Transverse colon (tissue), 4 donors: ENCODE measurements around the gene NAT16. TPM values are rescaled to one million over a fixed set of nuclear protein-coding genes. Genes with fewer than 3 reads are reported as not detected.

ENCODE experiments used
- DNase-seq: peaks from one replicate; pipeline ENCODE4 v3.0.0-alpha.2; 2019
- H3K27ac ChIP-seq, 4 donors: fragments of 200-600 bp; sonication (generic); 2 replicates each; pipeline ENCODE4 v1.5.1; 2016 to 2018; ENCODE audit warnings: inconsistent platforms in 4 of 4
- H3K27me3 ChIP-seq: fragments of 200-600 bp; sonication (generic); 2 replicates; pipeline ENCODE4 v1.5.1; 2017; ENCODE audit warnings: inconsistent platforms
- H3K36me3 ChIP-seq, 4 donors: fragments of 200-600 bp; sonication (generic); 2 replicates each; pipeline ENCODE4 v1.5.1; 2017 to 2019; ENCODE audit warnings: inconsistent platforms in 4 of 4
- H3K4me1 ChIP-seq, 4 donors: fragments of 200-600 bp; sonication (generic); 2 replicates each; pipeline ENCODE4 v1.5.1; 2017 to 2020; ENCODE audit warnings: inconsistent platforms in 4 of 4
- H3K4me3 ChIP-seq, 4 donors: fragments of 200-600 bp; sonication (generic); 1 replicate in 1 of 4; 2 replicates in 3 of 4; pipeline versions ENCODE4 v1.5.1 to v1.6.1; 2017 to 2019; ENCODE audit warnings: inconsistent platforms in 4 of 4
- H3K9me3 ChIP-seq, 2 donors: fragments of 200-600 bp; sonication (generic); 2 replicates each; pipeline ENCODE4 v1.5.1; 2017 to 2019; ENCODE audit warnings: inconsistent platforms in 2 of 2
- EP300 ChIP-seq: sonication (generic); formaldehyde crosslinking; IDR thresholded peaks from one replicate; pipeline ENCODE4 v1.6.1; 2017; ENCODE audit warnings: antibody characterized with exemption, low read depth
- POLR2A ChIP-seq: fragments of 450-650 bp; IDR thresholded peaks from one replicate; pipeline ENCODE4 v1.6.1; 2016; ENCODE audit warnings: antibody characterized with exemption, mild to moderate bottlenecking, moderate library complexity
- POLR2AphosphoS5 ChIP-seq, 3 donors: sonication (generic); formaldehyde crosslinking; IDR thresholded peaks; one replicate each; pipeline ENCODE4 v1.6.1; 2016; ENCODE audit warnings: antibody characterized with exemption in 3 of 3
- WGBS, 2 donors: methylation state at CpG; one replicate each; pipeline ENCODE4 v1.1.5; 2018; ENCODE audit warnings: low coverage in 1 of 2; 5-methylcytosine and 5-hydroxymethylcytosine counted together
- in situ Hi-C, 4 donors: fragments of 200-750 bp; cut with MboI; loops; one replicate each; pipeline versions ENCODE4 v1.15.0 to v1.15.1; 2017; ENCODE audit warnings: low sequenced_read_pairs in 3 of 4, low pct_ligation_motif_present in 1 of 4, low pct_unique_long_range_greater_than_20kb in 1 of 4
- intact Hi-C: fragments of 100-400 bp; cut with DNase I; formaldehyde crosslinking; loops from one replicate; pipeline ENCODE4 v1.15.1; 2023; ENCODE audit warnings: low total_unique reads
- total RNA-seq, 4 donors: library from RNA; depleted of rRNA; stranded (reverse); fragments of >200 nt; gene quantifications; one replicate each; pipeline ENCODE4 v1.1.0, GENCODE V29; 2016
- TF ChIP-seq, protein P1 (sequence below), 5 experiments: fragments of 200-600 bp in 3 of 5; fragments of 450-650 bp in 2 of 5; sonication (generic) in 3 of 5; IDR thresholded peaks; 1 replicate in 2 of 5; 2 replicates in 3 of 5; pipeline ENCODE4 v1.5.1; 2016 to 2017; ENCODE audit warnings: antibody characterized with exemption in 5 of 5, inconsistent platforms in 3 of 5, mild to moderate bottlenecking in 2 of 5, moderate library complexity in 1 of 5

Gene NAT16
- total RNA-seq, 4 donors from 2014 or later, result not detected

DNA sequence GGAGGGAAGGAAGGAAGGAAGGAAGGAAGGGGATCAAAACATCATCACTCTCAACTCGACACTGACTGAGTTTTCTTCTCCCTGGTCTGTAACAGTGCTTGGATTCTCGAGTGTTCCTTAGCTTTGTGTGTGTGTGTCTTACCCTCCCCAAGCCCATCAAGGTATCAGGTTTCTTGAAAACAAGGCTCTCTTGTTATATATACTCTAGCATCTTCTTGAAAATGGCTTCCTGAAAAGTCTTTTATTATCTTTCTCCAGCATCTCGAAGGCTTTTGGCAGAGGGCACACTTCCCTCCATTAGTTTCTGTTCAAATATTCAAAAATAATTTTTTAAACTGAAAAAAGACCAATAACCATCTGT, 39.8 kb downstream of the NAT16 start:
- in situ Hi-C loops (loop anchor here in 2 of 4 donors (10.0 to 25.0 kb wide), 4 partner anchors 54 to 246 kb away; partner anchors contain the start of gene ACHE (in 1 of the 2)), intact Hi-C loops (loop anchor here (5.0 kb wide), 1 partner anchor 142 kb away; no protein-coding TSS in a partner anchor)
- no peak for TF ChIP-seq POLR2A
- TF ChIP-seq EP300, result no peak
- no peak for TF ChIP-seq POLR2AphosphoS5 (IDR thresholded peaks at IDR 0.05)
- TF ChIP-seq, protein P1, sequence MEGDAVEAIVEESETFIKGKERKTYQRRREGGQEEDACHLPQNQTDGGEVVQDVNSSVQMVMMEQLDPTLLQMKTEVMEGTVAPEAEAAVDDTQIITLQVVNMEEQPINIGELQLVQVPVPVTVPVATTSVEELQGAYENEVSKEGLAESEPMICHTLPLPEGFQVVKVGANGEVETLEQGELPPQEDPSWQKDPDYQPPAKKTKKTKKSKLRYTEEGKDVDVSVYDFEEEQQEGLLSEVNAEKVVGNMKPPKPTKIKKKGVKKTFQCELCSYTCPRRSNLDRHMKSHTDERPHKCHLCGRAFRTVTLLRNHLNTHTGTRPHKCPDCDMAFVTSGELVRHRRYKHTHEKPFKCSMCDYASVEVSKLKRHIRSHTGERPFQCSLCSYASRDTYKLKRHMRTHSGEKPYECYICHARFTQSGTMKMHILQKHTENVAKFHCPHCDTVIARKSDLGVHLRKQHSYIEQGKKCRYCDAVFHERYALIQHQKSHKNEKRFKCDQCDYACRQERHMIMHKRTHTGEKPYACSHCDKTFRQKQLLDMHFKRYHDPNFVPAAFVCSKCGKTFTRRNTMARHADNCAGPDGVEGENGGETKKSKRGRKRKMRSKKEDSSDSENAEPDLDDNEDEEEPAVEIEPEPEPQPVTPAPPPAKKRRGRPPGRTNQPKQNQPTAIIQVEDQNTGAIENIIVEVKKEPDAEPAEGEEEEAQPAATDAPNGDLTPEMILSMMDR (IDR thresholded peaks at IDR 0.05), result no peak
- Histone ChIP-seq H3K27me3 (peaks cover 7% of the 10 kb centered on the region), H3K27ac (no peak overlapping the region), H3K4me1 (peaks cover 7 to 31% (median 15%) of the 10 kb centered on the region in 4 donors), H3K4me3 (no peak overlapping the region), H3K36me3 (no peaks in the 10 kb centered on the region), H3K9me3 (no peaks in the 10 kb centered on the region)
- WGBS, 2 donors, result 41 to 64% methylated on average over 3 of the region's 3 CpGs
- DNase-seq, result no peak

DNA sequence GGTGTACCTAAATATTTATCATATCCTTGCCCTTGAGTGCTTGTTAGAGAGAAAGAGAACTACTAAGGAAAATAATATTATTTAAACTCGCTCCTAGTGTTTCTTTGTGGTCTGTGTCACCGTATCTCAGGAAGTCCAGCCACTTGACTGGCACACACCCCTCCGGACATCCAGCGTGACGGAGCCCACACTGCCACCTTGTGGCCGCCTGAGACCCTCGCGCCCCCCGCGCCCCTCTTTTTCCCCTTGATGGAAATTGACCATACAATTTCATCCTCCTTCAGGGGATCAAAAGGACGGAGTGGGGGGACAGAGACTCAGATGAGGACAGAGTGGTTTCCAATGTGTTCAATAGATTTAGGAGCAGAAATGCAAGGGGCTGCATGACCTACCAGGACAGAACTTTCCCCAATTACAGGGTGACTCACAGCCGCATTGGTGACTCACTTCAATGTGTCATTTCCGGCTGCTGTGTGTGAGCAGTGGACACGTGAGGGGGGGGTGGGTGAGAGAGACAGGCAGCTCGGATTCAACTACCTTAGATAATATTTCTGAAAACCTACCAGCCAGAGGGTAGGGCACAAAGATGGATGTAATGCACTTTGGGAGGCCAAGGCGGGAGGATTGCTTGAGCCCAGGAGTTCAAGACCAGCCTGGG, 41.8 kb downstream of the NAT16 start:
- 5 to 8% methylated on average over 5 to 16 of the region's 16 CpGs for WGBS, 2 donors
- Histone ChIP-seq H3K9me3 (no peaks in the 10 kb centered on the region), H3K36me3 (no peaks in the 10 kb centered on the region), H3K27me3 (peaks cover 7% of the 10 kb centered on the region), H3K27ac (peak overlapping the region; percentile 37 to 54 (median 48)), H3K4me3 (peak overlapping the region in 1 of 4 donors; percentile 7), H3K4me1 (peaks cover 0 to 19% (median 8%) of the 10 kb centered on the region in 4 donors)
- DNase-seq, result peak; percentile 80
- in situ Hi-C loops (loop anchor here in 2 of 4 donors (5.0 to 25.0 kb wide), 2 partner anchors 41 to 149 kb away; no protein-coding TSS in a partner anchor), intact Hi-C loops (no loop called here)
- TF ChIP-seq, protein P1 (IDR thresholded peaks at IDR 0.05), result peak; percentile 69 to 92 (median 78)
- TF ChIP-seq POLR2A, result no peak
- TF ChIP-seq EP300, result no peak
- peak; percentile 47 to 70 (median 57) for TF ChIP-seq POLR2AphosphoS5 (IDR thresholded peaks at IDR 0.05)

DNA sequence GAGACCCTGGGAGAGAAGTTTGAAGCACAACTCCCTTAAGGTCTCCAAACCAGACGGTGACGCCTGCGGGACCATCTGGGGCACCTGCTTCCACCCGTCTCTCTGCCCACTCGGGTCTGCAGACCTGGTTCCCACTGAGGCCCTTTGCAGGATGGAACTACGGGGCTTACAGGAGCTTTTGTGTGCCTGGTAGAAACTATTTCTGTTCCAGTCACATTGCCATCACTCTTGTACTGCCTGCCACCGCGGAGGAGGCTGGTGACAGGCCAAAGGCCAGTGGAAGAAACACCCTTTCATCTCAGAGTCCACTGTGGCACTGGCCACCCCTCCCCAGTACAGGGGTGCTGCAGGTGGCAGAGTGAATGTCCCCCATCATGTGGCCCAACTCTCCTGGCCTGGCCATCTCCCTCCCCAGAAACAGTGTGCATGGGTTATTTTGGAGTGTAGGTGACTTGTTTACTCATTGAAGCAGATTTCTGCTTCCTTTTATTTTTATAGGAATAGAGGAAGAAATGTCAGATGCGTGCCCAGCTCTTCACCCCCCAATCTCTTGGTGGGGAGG, 42.4 kb downstream of the NAT16 start:
- Histone ChIP-seq H3K27ac (peak overlapping the region; percentile 37 to 54 (median 48)), H3K4me1 (peaks cover 0 to 19% (median 8%) of the 10 kb centered on the region in 4 donors), H3K9me3 (no peaks in the 10 kb centered on the region), H3K27me3 (peaks cover 4% of the 10 kb centered on the region), H3K4me3 (no peak overlapping the region), H3K36me3 (no peaks in the 10 kb centered on the region)
- in situ Hi-C loops, result loop anchor here in 2 of 4 donors (5.0 to 25.0 kb wide), 2 partner anchors 40 to 150 kb away; no protein-coding TSS in a partner anchor
- 0 to 68% methylated on average over 1 to 9 of the region's 9 CpGs for WGBS, 2 donors
- TF ChIP-seq POLR2A (no peak), EP300 (no peak)
- TF ChIP-seq, protein P1 (IDR thresholded peaks at IDR 0.05), result no peak
- intact Hi-C loops, result no loop called here
- DNase-seq, result no peak

DNA sequence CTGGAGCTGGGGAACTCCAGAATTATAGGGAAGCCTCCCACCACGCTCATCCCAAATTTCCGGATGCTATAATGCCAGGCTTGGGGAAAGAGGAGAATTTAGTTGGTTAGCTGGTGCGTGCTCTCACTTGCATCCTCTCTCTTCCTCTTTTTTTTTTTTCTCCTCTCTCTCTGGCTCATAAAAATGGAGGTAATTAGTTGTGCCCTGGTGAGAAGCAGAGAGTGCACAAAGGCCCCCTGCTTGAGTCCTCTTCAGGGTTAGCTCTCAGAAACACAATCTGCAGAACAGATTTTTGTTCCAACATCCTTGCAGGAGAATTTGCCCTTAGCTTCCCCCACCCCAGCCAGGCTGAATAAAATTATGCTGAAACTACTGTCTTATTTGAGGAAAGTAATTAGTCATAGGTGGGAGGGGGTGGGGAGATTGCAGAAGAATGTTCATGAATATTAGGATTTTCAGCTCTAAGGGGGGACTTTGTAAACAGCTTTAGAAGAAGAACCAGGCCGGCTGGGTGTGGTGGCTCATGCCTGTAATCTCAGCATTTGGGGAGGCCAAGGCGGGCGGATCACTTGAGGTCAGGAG, 45.6 kb downstream of the NAT16 start:
- Histone ChIP-seq H3K27ac (no peak overlapping the region), H3K4me3 (no peak overlapping the region), H3K27me3 (no peaks in the 10 kb centered on the region), H3K4me1 (peaks cover 0 to 19% (median 8%) of the 10 kb centered on the region in 4 donors), H3K9me3 (no peaks in the 10 kb centered on the region), H3K36me3 (no peaks in the 10 kb centered on the region)
- in situ Hi-C loops (loop anchor here in 1 of 4 donors (25.0 kb wide), 1 partner anchor 153 kb away; no protein-coding TSS in a partner anchor), intact Hi-C loops (no loop called here)
- 75 to 86% methylated on average over 6 of the region's 6 CpGs for WGBS, 2 donors
- no peak for DNase-seq
- TF ChIP-seq EP300, result no peak
- TF ChIP-seq, protein P1 (IDR thresholded peaks at IDR 0.05), result no peak
- TF ChIP-seq POLR2AphosphoS5 (IDR thresholded peaks at IDR 0.05), result no peak
- TF ChIP-seq POLR2A, result no peak
